IPS DF 4.7 (cell line): ENCODE data around the gene GSTO1.

Source experiments
- DNase-seq: peaks from one replicate; pipeline ENCODE4 v3.0.0-alpha.2; 2013; ENCODE audit warnings: low spot score; ENCODE audit errors: extremely low read depth

Gene GSTO1

DNA sequence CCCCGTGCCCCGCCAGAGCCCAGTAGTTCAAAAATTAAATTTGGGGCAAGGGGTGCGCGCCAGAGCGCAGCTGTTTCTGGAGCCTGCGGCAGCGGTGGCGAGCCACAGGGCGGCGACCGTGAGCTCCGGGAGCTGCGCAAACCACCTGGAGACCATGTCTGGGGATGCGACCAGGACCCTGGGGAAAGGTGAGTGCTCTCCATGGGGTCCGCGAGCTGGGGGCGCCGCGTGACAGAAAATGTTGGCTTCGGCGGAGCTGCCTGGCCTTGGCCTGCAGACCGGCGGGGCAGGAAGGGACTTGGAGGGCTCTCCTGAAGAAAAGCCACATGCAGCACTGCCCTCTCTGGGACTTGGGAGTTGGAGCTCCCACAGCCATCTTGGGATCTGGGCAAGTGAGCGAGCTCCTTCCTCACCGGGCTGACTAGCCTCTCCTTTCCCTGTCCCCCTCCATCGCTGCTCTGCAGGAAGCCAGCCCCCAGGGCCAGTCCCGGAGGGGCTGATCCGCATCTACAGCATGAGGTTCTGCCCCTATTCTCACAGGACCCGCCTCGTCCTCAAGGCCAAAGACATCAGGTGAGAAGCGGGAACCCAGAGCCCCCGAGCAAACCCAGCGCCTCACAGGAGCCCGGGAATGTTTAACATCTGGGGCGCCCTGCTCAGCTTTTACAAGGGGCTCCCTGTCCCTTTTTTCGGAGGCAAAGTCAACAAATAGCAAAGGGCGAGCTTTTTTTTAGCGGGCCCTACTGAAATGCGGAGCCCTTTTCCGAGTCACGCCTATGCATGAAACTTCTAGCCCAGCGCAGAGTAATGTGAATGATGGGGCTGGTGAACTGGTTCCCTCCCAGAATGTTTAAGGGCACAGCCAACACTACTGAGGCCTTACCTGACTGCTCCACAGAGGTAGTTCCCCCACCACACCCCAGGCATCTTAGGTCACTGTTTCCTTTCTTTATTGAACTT lies 20.4 kb downstream of the GSTO1 start:
- DNase-seq: no peak

DNA sequence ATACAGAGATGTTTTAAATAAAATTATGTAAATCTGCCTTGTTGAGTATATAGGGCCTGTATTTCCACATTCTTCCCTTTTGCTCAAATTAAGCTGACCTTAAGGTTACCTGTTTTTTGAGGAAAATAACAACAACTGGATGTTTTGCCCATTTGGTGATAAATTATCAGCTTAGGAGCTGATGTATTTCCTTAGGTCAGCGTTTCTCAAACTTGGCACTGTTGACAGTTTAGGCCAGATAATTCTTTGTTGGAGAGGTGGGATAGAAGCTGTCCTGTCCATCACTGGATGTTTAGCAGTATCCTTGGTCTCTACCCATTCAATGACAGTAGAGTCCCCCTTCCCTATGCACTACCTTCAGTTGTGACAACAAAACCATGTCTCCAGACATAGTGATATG lies 21.5 kb downstream of the GSTO1 start:
- no peak for DNase-seq

DNA sequence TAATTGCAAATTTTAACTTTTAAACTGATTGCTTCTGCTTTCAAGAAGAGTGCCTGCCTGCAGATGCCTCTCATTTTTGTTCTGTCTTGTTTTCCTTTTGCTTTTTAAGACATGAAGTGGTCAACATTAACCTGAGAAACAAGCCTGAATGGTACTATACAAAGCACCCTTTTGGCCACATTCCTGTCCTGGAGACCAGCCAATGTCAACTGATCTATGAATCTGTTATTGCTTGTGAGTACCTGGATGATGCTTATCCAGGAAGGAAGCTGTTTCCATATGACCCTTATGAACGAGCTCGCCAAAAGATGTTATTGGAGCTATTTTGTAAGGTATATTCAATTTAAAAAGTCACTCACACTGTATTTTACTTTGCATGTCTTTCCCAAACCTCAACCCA lies 23.1 kb downstream of the GSTO1 start:
- DNase-seq: no peak

DNA sequence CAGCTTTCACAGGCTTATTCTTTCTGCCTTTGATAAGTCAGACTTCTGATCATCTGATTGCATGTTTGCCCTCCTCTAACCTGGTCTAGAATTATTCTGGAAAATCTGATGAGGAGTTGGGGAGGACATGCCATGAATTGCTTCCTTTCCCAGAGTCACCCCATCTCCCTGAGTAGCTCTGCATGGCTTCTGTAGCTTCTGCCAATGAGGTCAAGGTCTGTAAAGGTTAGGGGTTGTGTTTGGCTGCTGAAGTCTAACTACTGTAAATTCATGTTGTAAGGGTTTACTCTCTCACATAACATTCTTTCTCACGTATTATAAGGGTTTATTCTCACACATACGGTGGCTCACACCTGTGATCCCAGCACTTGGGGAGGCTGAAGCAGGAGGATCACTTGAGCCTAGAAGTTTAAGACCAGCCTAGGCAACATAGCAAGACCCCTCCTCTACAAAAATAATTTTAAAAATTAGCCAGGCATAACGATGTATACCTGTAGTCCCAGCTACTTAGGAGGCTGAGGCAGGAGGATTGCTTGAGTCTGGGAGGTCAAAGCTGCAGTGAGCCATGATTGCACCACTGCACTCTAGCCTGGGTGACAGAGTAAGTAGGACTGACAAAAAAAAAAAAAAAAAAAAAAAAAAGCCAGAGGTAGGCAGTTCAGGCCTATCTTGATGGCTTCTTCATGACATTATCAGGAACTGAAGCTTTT lies 25.0 kb downstream of the GSTO1 start:
- DNase-seq: no peak

DNA sequence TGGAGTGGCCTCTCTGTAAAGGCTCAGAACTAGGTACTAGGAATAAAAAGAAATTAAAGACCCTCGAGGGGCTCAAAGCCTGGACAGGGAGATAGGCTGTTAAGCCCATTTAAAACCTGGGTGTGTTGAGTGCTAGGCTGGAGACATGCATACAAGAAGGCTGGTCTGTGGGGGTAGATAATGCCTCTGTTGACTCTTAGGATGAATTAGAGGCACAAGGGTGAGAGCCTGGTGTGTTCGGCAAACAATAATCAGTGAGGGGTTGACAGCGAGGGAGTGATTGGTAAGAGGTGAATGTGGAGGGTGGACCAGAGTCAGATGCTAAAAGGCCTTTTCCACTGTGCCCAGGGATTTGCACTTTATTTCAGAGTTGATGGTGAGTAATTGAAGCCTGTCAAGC lies 27.0 kb downstream of the GSTO1 start:
- DNase-seq: no peak

DNA sequence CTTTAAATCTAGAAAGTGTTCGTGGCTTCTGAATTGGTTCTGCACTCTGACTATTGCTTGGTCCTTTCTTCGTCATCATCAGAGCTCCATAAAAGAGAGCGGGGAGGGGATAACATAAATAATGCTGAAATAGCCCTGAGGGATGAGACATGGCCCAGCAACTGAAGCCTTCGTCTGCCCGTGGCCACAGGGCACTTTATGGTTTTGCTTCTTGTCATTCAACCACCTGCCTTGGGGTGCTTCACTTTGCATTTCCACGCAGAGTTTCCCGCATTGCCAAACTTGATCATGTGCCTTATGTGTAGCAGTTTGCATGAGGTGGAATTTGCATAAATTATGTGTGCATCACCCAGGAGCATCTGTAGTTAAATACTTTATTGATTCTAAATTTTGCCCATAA lies 30.2 kb downstream of the GSTO1 start:
- no peak for DNase-seq

- no peak for DNase-seq
Observed at GRCh38 chr10:104286939-104287338, 32.2 kb downstream of the GSTO1 start.

- no peak for DNase-seq
Observed at GRCh38 chr10:104288355-104288754, 33.7 kb downstream of the GSTO1 start.

DNA sequence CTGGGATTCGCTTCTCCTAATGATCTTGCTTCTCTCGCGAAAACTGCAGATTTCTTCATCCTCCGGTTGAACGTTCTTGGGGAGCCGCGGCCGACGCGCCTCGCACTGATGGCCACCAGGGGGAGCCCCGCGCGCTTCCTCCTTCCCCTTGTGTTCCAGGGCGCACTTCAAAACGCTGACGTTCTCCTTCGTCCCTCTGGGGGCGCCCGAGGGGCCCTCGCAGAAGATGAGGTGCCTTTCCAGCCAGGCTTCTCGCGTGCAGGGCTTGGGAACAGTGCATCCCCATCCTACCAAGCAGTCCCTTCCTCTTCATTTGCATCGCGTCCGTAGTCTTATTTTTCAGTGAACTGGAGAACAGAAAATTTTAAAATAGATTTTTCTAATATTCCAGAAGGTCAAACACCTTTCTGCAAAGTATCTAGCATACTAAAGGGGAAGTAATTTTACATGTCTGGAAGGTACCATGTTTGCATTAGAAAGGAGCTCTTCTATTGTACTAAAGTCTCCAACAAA lies 36.8 kb downstream of the GSTO1 start:
- no peak for DNase-seq

DNA sequence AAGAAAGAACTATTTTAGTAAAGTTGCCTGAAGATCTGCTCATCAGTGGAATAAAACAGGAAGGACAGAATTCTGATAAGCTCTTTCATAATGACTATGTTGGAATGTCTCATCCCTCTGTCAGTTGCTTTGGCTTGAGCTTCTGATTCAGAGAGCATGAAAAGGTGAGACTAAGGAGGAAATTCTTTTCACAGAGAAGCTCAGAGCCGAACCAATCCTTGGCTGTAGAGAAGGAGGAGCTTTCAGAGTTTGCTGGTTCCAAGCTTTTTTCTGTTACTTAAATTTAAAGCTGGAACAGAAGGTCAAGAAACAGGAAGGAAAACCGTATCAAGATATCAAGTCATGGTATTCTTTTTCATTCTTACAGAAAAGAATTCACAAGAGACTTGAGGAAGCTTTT lies 38.3 kb downstream of the GSTO1 start:
- no peak for DNase-seq

- DNase-seq: no peak
Observed at GRCh38 chr10:104293781-104294321, 39.2 kb downstream of the GSTO1 start.

- DNase-seq: no peak
Observed at GRCh38 chr10:104296687-104297436, 42.2 kb downstream of the GSTO1 start.

DNA sequence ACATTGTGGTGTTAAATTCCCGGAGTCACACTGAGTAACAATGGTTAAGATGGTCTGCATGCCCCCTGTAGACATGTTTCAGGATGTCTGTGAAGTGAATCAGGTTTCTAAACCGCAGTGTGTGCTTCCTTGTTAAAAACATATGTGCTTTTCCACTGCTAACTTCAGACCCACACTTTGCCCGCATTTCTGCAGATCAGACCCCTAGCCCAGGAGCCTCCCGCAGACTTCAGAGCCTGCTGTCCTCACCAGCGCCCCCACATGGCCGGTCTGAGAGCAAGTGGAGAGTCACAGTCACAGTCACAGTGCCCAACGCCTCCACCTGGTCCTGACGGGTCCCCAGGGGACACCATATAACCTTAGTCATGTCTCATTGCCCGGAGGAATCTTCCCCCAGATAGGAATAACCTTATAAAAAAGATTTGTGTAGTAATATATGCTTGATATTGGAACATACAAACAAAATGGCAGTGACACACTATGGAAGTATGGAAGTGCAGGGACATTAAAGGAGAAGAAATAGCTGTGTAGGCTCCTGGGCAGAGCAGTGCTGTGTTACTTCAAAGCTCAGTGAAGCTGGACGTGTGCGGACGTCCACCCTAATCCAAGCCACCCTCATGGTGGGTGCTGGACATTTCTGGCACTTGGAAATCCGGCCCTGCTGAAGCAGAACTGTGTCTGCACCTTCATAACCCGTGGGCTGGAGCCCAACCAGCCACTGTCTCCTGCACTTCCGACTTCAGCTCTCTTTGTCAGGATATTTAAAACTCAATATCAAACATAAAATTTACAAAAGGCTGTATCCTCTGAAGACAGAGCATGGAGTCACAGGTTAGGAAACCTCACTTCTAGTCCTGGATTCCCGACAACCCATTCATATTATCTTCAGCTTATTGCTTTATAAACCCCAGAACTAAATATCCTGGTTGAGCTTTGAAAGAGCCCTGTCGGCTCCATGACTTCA lies 43.3 kb downstream of the GSTO1 start:
- no peak for DNase-seq

DNA sequence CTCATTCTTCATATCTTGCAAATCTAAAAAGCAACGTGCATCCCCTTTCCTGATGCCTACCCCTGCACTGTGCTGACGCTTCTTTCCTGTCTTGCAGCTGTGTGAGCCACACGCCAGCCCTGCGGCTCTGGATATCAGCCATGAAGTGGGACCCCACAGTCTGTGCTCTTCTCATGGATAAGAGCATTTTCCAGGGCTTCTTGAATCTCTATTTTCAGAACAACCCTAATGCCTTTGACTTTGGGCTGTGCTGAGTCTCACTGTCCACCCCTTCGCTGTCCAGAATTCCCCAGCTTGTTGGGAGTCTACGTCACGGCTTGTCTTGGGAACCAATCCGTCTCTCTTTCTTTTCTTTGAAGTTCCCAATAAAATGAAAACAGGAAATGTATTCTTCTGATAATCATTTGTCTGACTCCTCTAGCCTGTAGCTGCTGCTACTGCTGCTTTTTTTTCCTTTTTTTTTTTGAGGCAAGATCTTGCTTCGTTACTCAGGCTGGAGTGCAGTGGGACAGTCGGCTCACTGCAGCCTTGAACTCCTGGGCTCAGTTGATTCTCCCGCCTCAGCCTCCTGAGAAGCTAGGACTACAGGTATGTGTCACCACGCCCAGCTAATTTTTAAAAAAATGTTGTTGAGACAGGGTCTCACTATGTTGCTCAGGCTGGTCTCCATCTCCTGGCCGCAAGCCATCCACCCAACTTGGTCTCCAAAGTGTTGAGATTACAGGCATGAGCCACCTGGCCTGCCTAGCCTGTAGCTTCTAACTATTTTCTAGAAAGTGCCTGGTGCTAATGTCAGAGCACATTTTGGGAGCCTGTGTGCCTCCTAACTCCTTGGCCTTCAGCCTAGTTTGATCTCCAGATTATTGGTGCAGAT lies 44.6 kb downstream of the GSTO1 start:
- no peak for DNase-seq

GRCh38 chr10:104300002-104300735 lies 45.5 kb downstream of the GSTO1 start:
- no peak for DNase-seq

- no peak for DNase-seq
Observed at GRCh38 chr10:104300736-104301292, 46.1 kb downstream of the GSTO1 start.

GRCh38 chr10:104301907-104302690 lies 47.4 kb downstream of the GSTO1 start:
- no peak for DNase-seq
